Stimulated activated CD8-positive, alpha-beta memory T cell treated with anti-CD3 and anti-CD28 coated beads, Interleukin-15, amount 100 ng/mL, for 4 hours (primary cell): ENCODE results near the gene INTS1.

Source experiments
- DNase-seq, 2 donors: peaks; one replicate each; pipeline ENCODE4 v3.0.0-alpha.2; 2020; ENCODE audit warnings: low read depth in 2 of 2

The INTS1 gene

DNA sequence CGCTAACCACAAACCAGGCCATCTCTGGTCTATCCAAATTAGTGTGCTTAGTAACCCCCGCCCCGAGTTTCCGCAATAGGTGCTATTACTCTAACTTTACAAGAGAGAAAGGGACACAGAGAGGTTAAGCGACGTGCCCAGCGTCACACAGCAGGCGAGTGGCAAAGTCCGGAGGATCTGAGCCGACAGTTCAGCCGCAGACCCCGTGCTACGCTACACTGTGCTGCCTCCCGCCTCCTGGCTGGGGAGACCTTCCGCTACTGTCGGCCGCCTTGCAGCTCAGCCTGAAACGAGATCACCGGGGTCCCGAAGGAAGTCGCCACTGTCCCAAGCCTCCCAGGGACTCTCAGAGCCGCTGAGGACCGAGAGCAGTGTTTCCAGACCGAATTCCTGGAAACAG lies 799 bp downstream of the INTS1 start:
- no peak for DNase-seq

DNA sequence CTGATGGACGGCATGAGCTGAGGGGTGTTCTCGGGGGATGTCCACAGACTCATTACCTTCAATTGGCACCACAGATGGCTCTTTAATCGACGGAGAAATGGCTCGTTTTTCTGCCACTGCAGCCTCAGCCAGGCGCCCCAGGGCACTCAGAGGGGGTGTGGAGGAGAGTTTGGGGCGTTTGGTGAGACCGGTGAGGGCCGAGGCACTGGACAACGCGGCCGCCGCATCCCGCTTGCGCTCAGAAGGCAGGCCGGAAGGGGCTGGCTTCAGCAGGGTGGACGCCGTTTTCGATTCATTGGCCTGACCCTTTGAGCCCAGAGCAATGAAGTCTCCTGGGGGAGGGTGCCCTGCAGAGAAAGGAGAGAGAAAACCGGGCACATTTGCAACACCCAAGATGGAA lies 1.3 kb downstream of the INTS1 start:
- DNase-seq: no peak

DNA sequence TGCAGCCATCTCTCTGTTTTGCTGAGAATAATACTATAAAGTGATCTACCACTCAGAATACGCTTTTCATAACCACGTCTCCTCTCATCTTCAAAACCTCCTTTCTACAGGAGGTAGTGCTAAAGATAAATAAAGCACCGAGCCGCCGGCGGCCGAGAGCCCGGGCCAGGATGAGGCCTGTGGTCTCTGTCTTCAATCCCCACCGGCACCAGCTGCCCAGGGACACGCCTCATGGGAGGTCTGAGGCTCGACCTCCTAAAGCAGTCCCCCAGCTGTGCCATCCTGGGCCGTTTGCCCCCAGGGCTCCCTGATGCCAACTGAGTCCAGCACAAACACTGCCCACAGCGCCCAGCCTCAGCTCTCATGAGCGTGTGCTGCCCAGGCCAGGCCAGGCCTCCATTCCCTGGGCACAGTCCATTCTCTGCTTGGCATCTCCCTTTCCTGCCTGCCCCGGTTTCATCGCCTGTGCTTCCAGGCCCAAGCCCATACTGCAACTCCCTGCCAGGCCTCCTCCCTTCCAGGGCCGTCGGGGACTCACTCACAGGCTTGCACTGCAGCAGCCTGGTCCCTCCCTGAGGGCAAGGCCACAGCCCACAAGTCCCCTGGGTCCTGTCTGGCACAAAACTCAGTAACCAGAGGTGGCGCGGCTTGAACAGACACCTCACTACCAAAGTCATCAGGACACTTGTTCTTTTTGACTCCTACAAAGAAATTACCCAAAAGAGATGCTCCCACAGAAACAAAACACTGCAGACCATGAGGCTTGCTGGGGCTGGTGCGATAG lies 2.5 kb downstream of the INTS1 start:
- DNase-seq: no peak

DNA sequence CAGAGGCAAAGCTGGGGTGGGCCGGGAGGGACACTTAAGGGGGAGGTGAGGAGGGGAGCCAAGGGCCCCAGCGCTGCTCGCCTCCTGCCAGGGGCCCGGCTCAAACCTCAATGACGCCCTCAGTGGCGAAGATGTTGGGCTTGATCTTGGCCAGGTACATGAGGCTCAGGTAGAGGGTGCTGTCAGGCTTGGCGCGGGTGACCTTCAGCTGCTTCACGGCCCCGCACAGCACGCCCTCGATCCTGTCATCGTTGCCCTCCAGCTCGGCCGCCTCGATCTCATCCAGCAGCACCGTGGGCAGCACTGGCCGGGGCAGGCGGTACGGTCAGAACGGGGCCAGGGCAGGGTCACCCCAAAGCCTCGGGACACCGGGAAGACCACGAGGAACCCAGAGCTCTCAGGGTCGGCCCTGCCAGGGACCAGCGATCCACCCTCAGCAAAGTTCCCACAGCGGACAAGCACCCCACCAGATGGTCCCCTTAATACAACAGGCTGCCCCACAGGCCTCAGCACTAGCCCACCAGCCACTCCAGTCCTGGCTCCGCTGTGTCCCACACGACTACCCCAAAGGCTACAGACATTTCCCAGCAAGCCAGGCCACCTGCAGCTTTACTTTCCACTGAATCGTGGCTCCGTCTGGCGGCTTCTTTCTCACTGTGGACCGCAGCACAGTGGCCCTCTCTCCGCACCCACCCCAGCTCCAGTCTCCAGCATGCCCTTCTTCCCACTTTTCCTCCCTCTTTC lies 4.0 kb downstream of the INTS1 start:
- no peak for DNase-seq

DNA sequence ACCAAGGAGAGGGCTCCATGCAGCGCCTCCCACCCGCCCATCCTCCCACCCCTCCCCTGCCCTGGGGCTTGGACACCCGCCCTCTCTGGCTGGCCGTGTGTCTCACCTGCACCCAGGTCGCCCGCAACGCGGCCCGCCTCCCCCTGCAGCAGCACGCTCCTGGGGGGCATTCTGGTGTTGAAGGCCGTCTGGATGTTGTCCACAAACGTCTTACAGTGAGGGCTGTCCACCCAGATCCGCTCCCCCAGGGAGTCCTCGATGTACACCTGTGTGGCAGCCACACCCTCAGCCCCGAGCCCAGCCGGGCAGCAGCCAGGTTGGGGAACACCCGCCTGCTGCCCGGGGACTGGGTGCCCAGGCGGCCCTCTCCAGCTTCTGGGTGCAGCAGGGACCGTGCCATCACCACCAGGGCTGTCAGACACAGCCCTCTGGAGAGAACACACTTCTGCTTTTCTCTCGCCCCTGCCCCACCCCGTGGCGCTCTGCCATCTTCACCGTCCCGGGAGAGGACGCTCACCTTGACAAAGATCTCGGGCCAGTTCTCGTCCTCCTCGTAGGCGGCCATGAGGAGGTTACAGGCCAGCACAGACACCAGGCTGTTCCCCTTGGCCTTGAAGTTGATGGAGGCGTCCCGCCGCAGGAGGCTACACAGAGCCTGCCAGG lies 4.7 kb downstream of the INTS1 start:
- DNase-seq: no peak

DNA sequence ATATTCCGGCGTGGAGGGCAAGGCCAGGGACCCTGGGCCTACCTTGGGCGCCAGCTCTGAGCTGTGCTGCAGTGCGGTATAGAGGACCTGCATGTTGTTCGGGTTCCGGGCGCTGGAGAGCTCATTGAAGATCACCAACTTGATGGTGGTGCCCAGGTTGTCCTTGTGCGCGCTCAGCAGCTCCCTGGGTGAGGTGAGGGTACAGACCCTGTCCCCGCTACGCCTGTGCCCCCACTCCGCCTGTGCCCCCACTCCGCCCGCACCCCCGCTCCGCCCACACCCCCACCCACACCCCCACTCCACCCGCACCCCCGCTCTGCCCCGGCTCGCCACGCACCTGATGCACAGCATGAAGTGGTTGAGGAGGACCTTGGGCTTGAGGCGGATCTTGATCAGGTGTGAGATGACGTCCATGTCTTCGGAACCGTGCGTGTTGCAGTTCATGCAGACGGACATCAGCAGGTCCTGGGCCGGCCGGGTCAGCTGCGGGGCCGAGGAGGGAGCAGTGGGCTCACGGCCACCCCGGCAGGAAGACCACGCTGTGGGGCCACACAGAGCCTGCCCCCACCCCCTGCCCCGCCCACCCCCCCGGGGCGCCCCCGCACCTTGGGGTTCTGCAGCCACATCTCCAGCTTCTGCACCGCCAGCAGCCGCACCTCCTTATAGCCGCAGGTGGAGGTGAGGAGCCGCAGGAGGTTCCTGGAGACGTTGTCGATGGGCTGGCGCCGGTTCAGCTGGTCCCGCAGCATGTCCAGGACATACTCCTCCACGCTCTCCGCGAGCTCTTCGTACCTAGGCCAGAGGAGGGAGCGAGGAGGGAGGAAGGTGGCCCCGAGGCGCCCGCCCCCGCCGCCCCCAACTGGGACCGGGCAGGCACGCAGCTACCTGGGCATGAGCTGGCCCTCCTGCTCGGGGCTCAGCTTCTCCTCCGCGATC lies 5.6 kb downstream of the INTS1 start:
- DNase-seq: no peak

DNA sequence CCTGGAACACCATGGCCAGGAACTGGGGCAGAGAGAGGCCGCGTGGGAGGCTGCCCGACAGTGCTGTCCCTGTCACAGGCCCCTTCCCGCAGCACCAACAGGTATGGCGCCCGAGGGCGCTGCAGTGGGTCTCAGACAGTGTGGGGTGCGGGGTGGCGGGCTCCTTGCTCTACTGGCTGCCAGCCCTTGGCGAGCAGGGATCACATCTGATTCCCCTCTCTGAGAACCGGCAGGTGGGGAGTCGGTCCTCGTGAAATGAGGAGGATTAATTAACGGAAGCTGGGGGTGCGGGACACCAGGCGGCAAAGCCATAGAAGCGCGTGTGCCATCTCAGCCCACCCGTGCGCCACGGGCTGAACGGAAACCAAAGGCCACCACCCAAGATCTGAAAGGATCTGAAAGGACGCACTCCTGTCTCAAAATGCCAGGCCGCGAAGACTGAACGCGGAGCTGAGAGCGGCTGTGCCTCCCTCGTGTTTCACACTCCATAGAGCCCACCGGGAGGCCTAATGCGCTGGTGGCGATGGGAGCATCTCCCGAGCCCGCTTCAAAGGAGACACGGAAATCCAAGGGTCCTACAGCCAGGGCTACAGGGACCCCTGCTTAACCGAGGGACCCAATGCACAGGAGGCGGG lies 6.8 kb downstream of the INTS1 start:
- DNase-seq: no peak

DNA sequence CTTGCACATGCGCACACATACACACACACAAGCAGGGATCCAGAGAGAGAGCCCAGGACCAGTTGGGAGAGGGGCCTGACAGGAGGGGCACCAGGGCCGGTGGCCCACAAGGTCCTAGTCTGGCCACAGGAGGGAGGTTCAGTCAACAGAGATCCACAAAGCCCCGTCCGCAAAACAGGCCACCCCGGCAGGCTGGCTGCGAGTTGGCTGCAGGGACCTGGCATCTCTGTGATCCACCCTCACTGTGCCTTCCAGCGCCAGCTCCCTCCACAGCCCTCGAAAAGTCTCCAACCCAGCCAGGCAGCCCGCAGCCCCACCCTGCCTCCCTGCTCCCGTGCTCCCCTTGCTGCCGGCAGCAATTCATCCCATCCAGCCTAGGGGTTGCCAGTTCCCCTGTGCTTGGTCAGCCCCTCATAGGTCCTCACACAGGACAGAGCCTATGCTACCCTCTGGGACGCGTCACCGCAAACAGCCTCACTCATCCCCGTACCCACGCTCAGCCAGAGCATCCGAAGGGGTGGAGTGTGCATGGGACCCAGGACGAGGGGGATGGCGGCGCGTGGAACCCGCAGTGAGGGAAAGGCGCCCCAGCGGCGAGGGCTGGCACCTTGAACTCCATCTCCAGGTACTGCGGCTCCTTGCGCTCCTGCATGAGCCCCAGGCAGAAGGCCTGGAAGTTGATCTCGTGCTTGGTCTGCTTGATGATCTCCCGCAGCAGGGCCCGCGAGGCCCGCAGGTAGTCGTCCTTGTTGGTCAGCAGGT lies 7.5 kb downstream of the INTS1 start:
- DNase-seq: no peak

DNA sequence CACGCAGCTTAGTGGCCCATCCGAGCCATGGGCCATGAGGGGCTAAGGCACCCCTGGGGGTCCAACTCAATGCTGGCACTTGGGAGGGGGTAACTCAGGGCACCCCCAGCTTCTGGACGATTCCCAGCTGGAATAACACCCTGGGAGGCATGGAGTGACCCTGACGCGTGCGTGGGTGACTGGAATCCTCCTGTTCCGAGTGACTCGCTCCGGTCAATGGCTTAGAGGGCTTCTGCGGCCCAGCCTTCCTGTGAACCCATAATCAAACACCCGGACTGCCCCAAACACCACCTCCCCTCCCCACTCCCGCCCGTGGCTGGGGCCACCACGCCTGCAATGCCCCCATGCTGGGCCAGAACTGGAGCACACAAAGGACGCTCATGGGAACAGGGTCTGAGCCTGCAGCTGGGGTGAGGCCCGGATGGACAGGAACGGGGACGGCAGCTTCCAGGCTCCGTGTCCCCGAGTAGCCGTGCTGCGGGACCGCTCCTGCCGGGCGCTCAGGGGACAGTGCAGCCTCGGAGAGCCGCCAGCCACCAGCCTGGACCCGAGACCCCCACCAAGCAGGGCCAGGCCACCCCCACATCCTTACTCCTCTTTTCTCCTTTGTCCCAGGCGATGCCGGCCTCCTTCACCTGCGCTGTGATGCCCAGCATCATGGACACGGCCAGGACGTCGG lies 8.5 kb downstream of the INTS1 start:
- DNase-seq: no peak

DNA sequence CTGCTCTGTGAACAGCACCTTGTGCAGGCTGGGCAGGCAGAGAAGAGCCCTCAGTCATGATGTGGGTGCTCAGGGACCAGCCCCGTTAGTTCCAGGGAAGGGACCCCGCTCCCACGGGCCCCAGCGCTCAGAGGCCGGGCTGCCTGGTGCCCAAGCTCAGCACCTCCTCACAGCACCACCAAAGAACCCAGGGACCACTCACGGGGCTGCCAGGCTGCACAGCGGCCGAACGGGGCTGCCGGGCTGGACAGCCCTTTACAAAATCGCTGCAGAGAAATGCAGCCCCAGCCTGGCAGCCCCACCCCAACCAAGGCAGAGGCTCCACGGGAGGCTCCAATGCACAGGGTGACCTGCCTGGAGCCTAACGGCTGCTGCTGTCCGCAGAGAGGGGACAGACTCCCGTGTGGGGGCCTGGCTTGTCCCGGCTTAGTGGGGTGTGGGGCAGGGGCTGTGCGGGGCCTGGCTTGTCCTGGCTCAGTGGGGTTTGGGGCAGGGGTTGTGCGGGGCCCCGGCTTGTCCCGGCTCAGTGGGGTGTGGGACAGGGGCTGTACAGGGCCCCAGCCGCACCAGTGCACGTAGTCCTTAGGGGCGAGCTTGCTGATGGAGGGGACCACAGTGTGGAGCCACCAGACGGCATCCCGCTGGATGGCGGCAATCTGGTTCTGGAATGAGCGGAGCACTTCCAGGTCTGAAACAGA lies 9.2 kb downstream of the INTS1 start:
- DNase-seq: no peak

DNA sequence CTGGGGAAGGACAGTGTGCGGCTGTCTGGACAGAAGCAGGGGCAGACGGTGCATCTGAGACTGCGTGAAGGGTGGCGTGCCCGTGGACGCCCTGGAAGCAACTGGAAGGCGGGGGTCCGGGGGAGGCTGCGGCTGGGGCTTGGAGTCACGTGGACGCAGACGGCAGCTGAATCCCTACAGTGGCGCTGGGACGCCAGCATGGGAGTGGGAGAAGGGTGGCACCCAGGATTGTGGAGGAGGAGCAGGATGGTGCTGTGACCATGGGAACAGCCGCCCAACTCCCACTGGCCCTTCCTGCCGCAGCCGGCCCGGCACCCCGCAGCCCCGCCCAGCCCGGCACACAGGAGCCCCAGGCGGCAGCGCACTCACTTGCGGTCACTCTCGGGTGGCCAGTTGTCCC lies 9.7 kb downstream of the INTS1 start:
- DNase-seq: no peak

DNA sequence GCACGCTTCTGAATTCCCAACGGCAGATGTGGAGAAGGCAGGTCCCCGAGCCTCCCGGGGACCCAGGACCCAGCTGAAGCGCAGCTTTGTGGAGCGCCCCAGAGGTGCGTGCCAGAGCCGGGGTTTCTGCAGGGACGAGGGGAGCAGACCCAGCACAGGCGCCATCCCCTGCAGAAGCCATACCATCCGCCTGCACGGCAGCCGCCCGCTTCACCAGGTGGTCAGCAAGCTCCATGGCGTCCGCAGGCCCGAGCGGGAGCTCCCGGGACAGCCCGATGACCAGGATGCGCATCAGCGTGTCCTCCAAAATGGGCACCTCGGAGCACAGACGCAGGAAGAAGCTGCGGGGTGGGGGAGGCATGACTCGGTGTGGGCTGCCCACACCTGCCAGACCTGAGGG lies 10.6 kb downstream of the INTS1 start:
- no peak for DNase-seq

DNA sequence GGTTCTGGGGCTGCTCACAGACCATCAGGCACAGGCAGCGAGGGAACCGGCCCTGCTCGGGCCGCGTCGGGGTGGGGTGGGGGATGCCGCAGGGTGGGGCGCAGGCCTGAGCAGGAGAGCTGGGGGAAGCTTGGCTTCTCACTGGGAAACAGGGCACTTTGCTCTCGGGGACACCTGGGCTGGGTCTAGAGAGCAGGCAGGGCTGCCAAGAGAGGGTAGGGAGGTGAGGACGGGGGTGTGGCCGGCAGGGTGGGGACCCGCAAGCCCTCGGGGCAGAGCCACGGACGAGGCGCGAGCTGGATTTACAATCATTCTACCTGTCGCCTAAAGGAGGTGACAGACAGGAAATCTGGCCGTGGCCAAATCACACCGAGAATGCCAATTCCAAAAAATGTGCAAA lies 11.1 kb downstream of the INTS1 start:
- DNase-seq: no peak

DNA sequence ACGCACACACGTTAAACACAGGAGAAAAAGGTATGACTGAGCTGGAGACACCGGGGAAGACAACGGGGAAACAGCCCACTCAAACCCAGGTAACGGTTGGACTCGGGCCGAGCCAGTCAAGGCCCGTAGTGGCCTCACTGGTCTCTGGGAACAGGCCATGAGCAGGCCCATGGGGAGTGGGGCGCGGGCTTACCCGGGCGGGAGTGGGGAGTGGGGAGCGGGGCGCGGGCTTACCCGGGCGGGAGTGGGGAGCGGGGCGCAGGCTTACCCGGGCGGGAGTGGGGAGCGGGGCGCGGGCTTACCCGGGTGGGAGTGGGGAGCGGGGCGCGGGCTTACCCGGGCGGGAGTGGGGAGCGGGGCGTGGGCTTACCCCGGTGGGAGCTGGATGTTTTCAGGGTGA lies 11.5 kb downstream of the INTS1 start:
- DNase-seq: no peak

DNA sequence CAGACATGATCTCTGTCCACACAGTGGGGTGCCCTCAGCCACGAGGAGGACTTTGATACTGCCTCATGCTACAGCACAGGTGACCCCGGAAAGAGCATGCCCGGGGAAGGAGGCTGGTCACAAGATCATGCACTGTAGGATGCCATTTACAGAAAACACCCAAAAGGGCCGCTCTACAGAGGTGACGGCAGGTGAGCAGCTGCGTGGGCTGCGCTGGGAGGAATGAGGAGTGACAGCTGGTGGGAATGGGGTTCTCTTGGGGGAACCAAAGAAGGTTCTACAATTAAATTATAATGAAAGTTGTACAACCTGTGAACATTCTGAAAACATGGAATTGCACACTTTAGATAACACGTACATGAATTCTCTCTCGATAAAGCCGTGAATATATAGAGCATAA lies 12.0 kb downstream of the INTS1 start:
- DNase-seq: no peak

DNA sequence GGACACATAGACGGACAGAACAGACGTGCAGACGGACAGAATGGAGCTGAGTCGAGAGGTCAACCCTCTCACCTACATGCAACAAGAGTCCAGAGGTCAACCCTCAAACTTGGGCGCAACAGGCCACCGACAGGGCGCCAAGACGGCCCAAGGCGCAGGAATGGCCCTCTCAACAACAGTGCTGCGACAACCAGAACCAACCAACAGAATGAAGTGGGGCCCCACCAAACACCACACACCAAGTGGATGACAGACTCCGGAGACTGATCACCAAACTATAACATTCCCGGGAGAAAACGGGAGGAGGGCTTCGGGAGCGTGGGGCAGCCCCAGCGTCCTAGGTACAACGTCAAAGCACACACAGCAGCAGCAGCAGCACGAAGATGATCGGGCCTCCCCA lies 13.4 kb downstream of the INTS1 start:
- DNase-seq: no peak

DNA sequence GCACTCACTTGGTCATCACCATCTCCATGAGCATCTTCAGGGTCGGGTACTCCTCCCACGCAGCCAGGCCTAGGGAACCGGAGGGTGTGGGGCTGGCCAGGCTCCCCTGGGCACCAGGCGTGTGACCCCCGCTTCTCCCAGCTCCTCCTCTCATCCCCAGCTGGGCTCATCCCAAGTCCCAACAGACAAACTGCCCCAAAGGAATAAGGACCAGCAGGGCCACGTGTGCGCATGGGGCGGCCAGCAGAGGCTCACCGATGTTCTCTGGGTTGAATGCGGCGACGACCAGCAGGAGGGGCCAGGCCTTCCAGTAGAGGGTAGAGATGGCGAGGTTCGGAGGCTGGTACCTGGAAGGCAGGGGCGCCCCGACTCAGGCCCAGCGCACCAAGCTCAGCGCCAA lies 14.9 kb downstream of the INTS1 start:
- DNase-seq: no peak

DNA sequence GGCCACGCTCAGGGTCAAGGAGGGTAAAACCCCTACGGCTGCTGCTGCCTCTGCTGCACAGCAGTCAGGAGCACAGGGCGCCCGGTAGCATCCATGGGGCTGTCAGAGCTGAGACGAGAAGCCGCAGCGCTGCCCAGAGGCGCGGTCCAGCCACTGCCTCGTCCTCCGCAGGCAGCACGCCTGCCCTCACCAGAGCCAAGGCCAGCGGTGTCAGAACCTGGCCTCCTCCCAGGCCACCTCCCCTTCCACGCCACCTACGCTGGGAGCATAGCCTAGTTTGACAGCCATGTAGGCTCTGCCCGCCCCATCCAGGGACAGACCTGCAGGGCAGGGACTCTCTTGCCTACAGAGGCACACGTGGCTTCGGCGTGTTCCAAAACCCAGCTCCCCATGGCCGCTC lies 16.2 kb downstream of the INTS1 start:
- no peak for DNase-seq

DNA sequence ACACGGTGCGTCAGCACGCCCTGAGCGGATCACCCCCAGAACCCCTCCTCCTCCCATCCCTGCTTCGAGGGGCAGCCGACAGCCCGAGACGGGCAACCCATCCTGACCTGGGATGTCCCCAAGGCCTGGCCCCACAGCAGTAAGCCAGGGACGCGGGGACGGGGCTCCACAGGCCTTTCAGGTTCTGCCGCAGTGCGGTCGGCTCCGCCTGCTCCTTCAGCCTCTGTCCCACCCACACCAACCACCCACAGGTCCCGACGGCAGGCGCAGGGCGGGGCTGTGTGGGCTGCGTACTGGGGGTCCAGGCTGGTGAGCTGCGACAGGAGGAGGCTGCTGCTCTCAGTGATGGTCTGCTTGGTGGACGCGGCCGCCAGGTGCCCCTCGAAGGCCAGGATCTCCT lies 16.7 kb downstream of the INTS1 start:
- no peak for DNase-seq
